Brain microvascular endothelial cell (primary cell): ENCODE measurements around the gene MLLT3.
A peak's percentile ranks its signal among the peaks of the same experiment; 100 is the strongest.

Experiments
- DNase-seq: peaks from one replicate; pipeline ENCODE4 v3.0.0-alpha.2; 2020
- H3K27ac ChIP-seq: fragments of 250-450 bp; sonication (Bioruptor Pico); 2 replicates; pipeline ENCODE4 v1.5.1; 2020; ENCODE audit warnings: mild to moderate bottlenecking, moderate library complexity
- H3K27me3 ChIP-seq: fragments of 250-450 bp; sonication (Bioruptor Pico); replicated peaks from 2 replicates; pipeline ENCODE4 v1.5.1; 2020; ENCODE audit warnings: mild to moderate bottlenecking
- H3K36me3 ChIP-seq: fragments of 250-450 bp; sonication (Bioruptor Pico); replicated peaks from 2 replicates; pipeline ENCODE4 v1.5.1; 2020; ENCODE audit warnings: mild to moderate bottlenecking
- H3K4me3 ChIP-seq: 2 replicates; pipeline ENCODE4 v1.5.1; 2011; ENCODE audit warnings: low read depth, mild to moderate bottlenecking, control low read depth, low read length, moderate library complexity
- in situ Hi-C: cut with HindIII; loops from 2 replicates; pipeline ENCODE4 v1.10.0; 2017; ENCODE audit warnings: low sequenced_read_pairs, low pct_ligation_motif_present
- TF ChIP-seq, protein P1 (sequence below): IDR thresholded peaks from 2 replicates; pipeline ENCODE4 v1.5.1; 2011; ENCODE audit warnings: low read depth, mild to moderate bottlenecking, moderate library complexity, low read length, control low read depth, inconsistent platforms; ENCODE audit errors: missing control alignments

Gene MLLT3

DNA sequence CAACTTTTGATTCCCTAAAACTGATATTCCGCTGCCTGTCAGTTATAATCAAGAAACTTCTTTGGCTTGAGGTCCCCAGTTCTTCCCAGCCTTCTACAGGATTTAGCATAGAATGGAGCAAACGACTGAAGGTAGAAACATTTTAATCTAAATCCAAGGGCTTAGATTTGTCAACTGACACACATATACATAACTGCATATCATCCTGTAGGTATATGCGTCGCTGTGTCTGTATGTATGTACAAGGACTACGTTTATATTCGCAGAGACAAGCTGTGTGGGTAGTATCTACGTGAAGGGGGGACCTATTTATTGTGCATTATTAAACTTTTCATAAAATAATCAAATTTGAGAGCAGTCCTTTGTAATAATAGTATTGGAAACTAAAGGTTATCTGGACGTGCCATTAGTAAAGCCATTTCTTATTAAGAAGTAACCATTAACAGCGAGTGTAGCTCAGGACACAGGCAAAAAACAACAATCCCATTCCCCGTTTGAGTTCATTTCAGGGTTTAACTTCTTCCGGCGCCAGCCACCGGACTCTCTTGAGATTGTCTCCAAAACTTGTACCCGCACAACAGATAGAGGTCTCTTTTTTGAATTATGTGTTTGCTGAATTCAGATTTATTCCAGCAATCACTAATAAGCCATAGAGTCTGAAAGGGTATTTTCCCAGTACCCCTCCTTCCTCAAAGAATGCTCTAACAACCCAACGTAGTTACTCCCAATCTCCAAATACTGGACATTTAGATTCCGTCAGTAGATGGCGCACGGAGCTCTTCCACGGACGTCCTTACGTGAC, 2.1 kb upstream of the MLLT3 start:
- in situ Hi-C loops = no loop called here
- TF ChIP-seq, protein P1, sequence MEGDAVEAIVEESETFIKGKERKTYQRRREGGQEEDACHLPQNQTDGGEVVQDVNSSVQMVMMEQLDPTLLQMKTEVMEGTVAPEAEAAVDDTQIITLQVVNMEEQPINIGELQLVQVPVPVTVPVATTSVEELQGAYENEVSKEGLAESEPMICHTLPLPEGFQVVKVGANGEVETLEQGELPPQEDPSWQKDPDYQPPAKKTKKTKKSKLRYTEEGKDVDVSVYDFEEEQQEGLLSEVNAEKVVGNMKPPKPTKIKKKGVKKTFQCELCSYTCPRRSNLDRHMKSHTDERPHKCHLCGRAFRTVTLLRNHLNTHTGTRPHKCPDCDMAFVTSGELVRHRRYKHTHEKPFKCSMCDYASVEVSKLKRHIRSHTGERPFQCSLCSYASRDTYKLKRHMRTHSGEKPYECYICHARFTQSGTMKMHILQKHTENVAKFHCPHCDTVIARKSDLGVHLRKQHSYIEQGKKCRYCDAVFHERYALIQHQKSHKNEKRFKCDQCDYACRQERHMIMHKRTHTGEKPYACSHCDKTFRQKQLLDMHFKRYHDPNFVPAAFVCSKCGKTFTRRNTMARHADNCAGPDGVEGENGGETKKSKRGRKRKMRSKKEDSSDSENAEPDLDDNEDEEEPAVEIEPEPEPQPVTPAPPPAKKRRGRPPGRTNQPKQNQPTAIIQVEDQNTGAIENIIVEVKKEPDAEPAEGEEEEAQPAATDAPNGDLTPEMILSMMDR = peak; percentile 84
- Histone ChIP-seq H3K36me3 (no peaks in the 10 kb centered on the region), H3K4me3 (peak overlapping the region; percentile 85), H3K27ac (no peak overlapping the region), H3K27me3 (no peaks in the 10 kb centered on the region)
- DNase-seq = peak; percentile 57

DNA sequence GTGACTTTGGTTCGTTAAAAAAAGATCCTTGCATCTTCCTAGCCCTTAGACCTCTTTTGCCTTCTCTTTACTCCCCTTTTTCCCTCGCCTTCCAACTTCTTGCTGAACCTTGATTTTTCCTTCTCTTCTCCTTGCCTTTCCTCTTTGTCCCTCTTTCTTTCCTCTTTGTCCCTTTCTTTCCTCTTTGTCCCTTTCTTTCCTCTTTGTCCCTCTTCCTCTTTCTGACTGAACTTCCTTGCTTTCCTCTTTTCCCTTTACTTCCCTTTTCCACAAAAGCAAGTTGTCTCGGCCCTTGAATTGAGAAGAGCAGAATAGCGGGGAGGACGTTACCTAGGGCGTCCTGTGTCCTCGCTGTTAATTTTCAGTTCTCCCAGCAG, 1.4 kb upstream of the MLLT3 start:
- H3K27me3 ChIP-seq = no peaks in the 10 kb centered on the region
- peak overlapping the region; percentile 85 for H3K4me3 ChIP-seq
- H3K36me3 ChIP-seq = no peaks in the 10 kb centered on the region
- TF ChIP-seq, protein P1 = no peak
- in situ Hi-C loops = no loop called here
- H3K27ac ChIP-seq = no peak overlapping the region
- no peak for DNase-seq

DNA sequence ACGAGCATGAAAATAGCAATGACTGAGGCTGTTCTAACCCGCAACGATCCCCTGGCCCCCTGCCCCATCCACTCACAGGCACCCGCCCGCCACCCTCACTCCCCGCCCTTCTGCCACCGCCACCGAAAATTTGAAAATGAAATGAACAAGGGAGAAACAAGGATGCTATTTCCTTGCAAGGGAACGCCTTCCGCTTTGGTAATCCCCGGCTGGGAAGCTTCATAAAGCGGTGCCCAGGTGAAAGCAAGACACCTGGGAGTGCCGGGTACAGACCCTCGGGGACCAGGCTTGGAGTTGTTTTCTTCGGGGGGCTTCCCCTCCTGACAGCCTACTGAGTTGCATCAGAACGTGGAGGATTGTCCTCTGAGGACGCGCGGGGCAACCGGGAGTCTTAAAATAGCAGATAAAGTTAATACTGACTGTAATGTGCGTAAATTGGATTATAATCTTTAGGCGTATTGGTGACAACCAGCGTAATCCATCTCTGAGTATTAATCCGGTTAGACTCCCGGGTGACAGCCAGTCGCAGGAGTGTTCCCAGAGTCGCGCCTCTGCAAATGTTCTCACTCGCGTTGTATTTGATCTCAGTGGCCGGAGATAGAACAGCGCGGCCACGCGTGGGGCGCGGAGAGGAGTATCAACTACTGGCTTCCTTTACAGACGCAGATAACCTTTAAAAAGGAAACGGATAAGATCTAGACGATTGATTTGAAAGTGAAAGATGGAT, 885 bp upstream of the MLLT3 start:
- peak overlapping the region; percentile 85 for H3K4me3 ChIP-seq
- in situ Hi-C loops = no loop called here
- no peaks in the 10 kb centered on the region for H3K36me3 ChIP-seq
- DNase-seq = peak; percentile 14
- TF ChIP-seq, protein P1 = no peak
- no peak overlapping the region for H3K27ac ChIP-seq
- no peaks in the 10 kb centered on the region for H3K27me3 ChIP-seq

DNA sequence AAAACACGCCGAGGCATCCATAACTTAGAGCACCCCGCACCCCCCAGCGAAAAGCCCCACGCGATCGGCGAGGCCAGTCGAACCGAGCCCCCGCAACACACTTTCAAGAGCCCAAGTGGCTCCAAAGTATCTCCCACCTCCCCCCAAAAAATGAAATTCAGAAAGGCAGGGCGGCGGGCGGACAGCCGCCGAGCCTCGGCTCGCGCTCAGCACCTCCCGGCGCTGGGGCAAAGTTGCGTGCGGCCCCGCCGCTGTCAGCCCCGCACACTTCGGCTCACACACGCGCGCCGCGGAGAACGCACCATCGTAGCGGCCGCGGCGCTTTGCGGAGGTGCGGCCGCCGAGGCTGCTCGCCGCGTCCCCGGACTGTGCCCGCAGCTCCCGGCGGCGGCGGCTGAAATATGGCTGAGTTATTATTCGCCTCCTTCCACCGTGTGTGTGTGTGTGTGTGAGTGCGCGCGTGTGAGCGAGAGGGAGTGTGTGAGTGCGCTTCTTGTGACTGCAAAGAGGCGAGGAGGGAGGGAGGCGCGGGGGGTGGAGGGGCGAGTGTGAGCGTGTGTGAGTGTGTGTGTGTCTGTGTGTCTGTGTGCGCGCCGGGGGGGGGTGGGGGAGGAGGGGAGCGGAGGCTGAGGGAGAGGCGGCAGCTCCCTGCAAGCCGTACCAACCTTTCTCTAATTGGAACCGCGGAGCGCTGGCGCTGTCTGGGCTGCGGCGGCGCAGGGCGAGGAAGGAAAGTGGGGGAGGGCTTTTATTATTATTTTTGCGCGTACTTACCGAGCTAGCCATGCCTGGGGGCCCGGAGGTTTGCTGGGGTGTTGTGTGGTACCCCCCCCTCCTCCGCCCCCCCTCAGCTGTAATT, 599 bp downstream of the MLLT3 start:
- Histone ChIP-seq H3K27me3 (no peaks in the 10 kb centered on the region), H3K36me3 (no peaks in the 10 kb centered on the region), H3K27ac (peak overlapping the region; percentile 65), H3K4me3 (peak overlapping the region; percentile 85)
- TF ChIP-seq, protein P1 = no peak
- peak; percentile 59 for DNase-seq
- in situ Hi-C loops = no loop called here

DNA sequence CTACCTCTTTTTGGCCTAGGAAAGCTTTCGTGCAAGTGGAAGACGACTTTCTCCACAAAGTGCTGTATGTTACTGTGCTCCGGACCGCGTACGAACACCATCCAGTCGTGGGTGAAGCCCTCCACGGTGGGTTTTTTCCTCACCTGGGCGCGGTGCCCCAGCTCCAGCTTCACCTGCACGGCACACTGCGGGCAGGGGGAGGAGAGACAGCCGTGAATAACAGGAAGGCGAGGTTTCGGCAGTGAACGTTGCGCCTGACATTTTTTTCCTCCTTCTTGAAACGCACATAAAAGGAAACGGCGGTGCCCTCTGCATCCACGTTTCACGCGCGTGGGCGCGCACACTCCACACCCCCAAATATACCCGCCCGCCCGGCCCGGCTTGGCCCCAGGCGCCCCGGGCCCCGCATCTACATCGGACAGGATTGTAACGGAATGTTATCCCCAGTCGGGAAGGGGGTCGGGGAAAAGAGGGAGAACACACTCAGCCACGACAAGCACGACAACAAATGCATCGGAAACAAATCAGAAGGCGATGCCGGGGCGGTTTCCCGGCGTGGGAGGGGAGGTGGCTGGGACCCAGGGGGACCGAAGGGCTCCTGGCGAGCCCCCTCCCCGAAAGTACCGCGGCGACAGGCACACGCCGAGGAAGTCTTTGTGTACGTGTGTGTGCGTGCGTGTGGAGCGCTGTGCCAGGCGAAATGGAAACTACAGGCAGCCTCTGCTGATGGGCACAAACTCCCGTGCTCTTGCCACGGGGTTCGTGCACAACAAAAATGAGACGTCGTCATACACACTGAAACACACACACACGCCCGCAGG, 1.4 kb downstream of the MLLT3 start:
- TF ChIP-seq, protein P1 = no peak

More for the DNA sequence above, 1.4 kb downstream of the MLLT3 start:
- Histone ChIP-seq H3K4me3 (peak overlapping the region; percentile 85), H3K27me3 (no peaks in the 10 kb centered on the region), H3K27ac (no peak overlapping the region), H3K36me3 (no peaks in the 10 kb centered on the region)
- peak; percentile 22 for DNase-seq
- in situ Hi-C loops = no loop called here
